BLaER1 treated with 17β-estradiol and CSF1 and Interleukin-3, amounts not matched to agents 10 nM and 100 nM (cell line): ENCODE measurements around the gene FAM24A.
A peak's percentile ranks its signal among the peaks of the same experiment; 100 is the strongest.

Experiments
- H3K27ac ChIP-seq, 11 experiments: shearing (Covaris generic); formaldehyde crosslinking; 2 replicates each; pipeline ENCODE4 v1.8.1; 2022
- H3K27me3 ChIP-seq, 11 experiments: shearing (Covaris generic); formaldehyde crosslinking; 2 replicates each; pipeline ENCODE4 v1.8.1; 2022
- H3K36me3 ChIP-seq, 11 experiments: shearing (Covaris generic); formaldehyde crosslinking; 2 replicates each; pipeline ENCODE4 v1.8.1; 2022
- H3K4me1 ChIP-seq, 10 experiments: shearing (Covaris generic); formaldehyde crosslinking; 2 replicates each; pipeline ENCODE4 v1.8.1; 2022
- H3K4me2 ChIP-seq, 11 experiments: shearing (Covaris generic); formaldehyde crosslinking; 2 replicates each; pipeline ENCODE4 v1.8.1; 2022
- H3K4me3 ChIP-seq, 10 experiments: shearing (Covaris generic); formaldehyde crosslinking; 2 replicates each; pipeline ENCODE4 v1.8.1; 2022
- H3K9ac ChIP-seq, 11 experiments: shearing (Covaris generic); formaldehyde crosslinking; 2 replicates each; pipeline ENCODE4 v1.8.1; 2022
- H3K9me3 ChIP-seq, 11 experiments: shearing (Covaris generic); formaldehyde crosslinking; replicated peaks in 1 of 11; 2 replicates each; pipeline ENCODE4 v1.8.1; 2022
- H4K20me1 ChIP-seq, 11 experiments: shearing (Covaris generic); formaldehyde crosslinking; 2 replicates each; pipeline ENCODE4 v1.8.1; 2022
- Cebpa-rat ChIP-seq, 11 experiments: shearing (Covaris generic); IDR thresholded peaks; 2 replicates each; pipeline ENCODE4 v1.8.1; 2022

The FAM24A gene

GRCh38 chr10:122954731-122955050, 44.3 kb downstream of the FAM24A start:
- no peaks in the 10 kb centered on the region for H3K27me3 ChIP-seq
- peak overlapping the region in 3 of 11 experiments; percentile 50 to 87 (median 85); a peak in 3 of 22 replicates for H3K27ac ChIP-seq
- no peak overlapping the region for H3K9ac ChIP-seq
- H3K4me1 ChIP-seq = peaks cover 17 to 38% (median 28%) of the 10 kb centered on the region in 10 experiments
- peak overlapping the region; percentile 72 to 90 (median 84); a peak in 18 of 20 replicates for H3K4me3 ChIP-seq
- H3K9me3 ChIP-seq = peaks cover 0 to 10% (median 8%) of the 10 kb centered on the region in 11 experiments; a peak in 15 of 22 replicates
- no peaks in the 10 kb centered on the region for H4K20me1 ChIP-seq
- H3K36me3 ChIP-seq = peaks cover 0 to 21% (median 8%) of the 10 kb centered on the region in 11 experiments; a peak in 13 of 22 replicates
- no peak for TF ChIP-seq Cebpa-rat (IDR thresholded peaks at IDR 0.05)
- peak overlapping the region; percentile 41 to 86 (median 64) for H3K4me2 ChIP-seq

GRCh38 chr10:122955892-122956291, 45.5 kb downstream of the FAM24A start:
- Histone ChIP-seq H3K4me2 (peak overlapping the region in 1 of 11 experiments; percentile 41; a peak in 1 of 22 replicates), H3K9me3 (peaks cover 0 to 10% (median 8%) of the 10 kb centered on the region in 11 experiments; a peak in 15 of 22 replicates), H3K36me3 (peaks cover 0 to 11% (median 0%) of the 10 kb centered on the region in 11 experiments; a peak in 8 of 22 replicates), H4K20me1 (no peaks in the 10 kb centered on the region), H3K4me3 (no peak overlapping the region), H3K27me3 (no peaks in the 10 kb centered on the region), H3K9ac (no peak overlapping the region), H3K27ac (no peak overlapping the region), H3K4me1 (peaks cover 17 to 34% (median 28%) of the 10 kb centered on the region in 10 experiments)
- TF ChIP-seq Cebpa-rat (IDR thresholded peaks at IDR 0.05) = no peak

GRCh38 chr10:122957474-122957873, 47.1 kb downstream of the FAM24A start:
- no peak overlapping the region for H3K4me3 ChIP-seq
- H3K27me3 ChIP-seq = no peaks in the 10 kb centered on the region
- no peaks in the 10 kb centered on the region; a peak in 1 of 22 replicates for H3K36me3 ChIP-seq
- no peak overlapping the region for H3K27ac ChIP-seq
- H3K4me1 ChIP-seq = peaks cover 10 to 20% (median 17%) of the 10 kb centered on the region in 10 experiments
- H3K4me2 ChIP-seq = no peak overlapping the region
- TF ChIP-seq Cebpa-rat (IDR thresholded peaks at IDR 0.05) = peak in 2 of 11 experiments; percentile 20 to 36; a peak in 2 of 22 replicates
- no peaks in the 10 kb centered on the region for H4K20me1 ChIP-seq
- peaks cover 0 to 11% (median 9%) of the 10 kb centered on the region in 11 experiments; a peak in 16 of 22 replicates for H3K9me3 ChIP-seq
- H3K9ac ChIP-seq = no peak overlapping the region

- H3K9ac ChIP-seq = no peak overlapping the region
- no peak overlapping the region for H3K4me3 ChIP-seq
- peaks cover 0 to 37% (median 16%) of the 10 kb centered on the region in 11 experiments; a peak in 13 of 22 replicates for H3K36me3 ChIP-seq
- H4K20me1 ChIP-seq = no peaks in the 10 kb centered on the region
- TF ChIP-seq Cebpa-rat (IDR thresholded peaks at IDR 0.05) = no peak
- H3K9me3 ChIP-seq = peaks cover 32 to 50% (median 37%) of the 10 kb centered on the region in 11 experiments
- H3K27me3 ChIP-seq = no peaks in the 10 kb centered on the region
- H3K4me2 ChIP-seq = no peak overlapping the region
- H3K4me1 ChIP-seq = no peaks in the 10 kb centered on the region
- H3K27ac ChIP-seq = no peak overlapping the region
Measured at GRCh38 chr10:122962405-122962804, 52.0 kb downstream of the FAM24A start.
